Measurements from ENCODE around the gene LTBP1.

GRCh38 chr2:32945286-32945685 lies 1.5 kb upstream of the LTBP1 start:
- TF ChIP-seq CTCF (IDR thresholded peaks at IDR 0.05) (no peak), POLR2A (IDR thresholded peaks at IDR 0.05) (no peak)
